RPMI7951 (cell line): Measurements from ENCODE around the gene PACSIN2. TPM values are rescaled to one million over a fixed set of nuclear protein-coding genes. Genes with fewer than 3 reads are reported as not detected.
"Not testable (repeated sequence)": the region's sequence is repeated elsewhere in the genome, so short reads cannot be mapped to it uniquely, and the experiment has no call there.

Experiments
- DNase-seq: peaks from one replicate; pipeline ENCODE4 v3.0.0-alpha.2; 2012; ENCODE audit warnings: low read depth
- total RNA-seq: library from RNA; depleted of rRNA; stranded (reverse); fragments of >200 nt; shearing (Covaris generic); gene quantifications from 2 replicates; pipeline ENCODE4 v1.2.3, GENCODE V29; 2014

The PACSIN2 gene
- total RNA-seq, 1 experiment from 2014 or later: 26.6 TPM

GRCh38 chr22:42992886-42993479 lies 22.0 kb downstream of the PACSIN2 start:
- no peak for DNase-seq

DNA sequence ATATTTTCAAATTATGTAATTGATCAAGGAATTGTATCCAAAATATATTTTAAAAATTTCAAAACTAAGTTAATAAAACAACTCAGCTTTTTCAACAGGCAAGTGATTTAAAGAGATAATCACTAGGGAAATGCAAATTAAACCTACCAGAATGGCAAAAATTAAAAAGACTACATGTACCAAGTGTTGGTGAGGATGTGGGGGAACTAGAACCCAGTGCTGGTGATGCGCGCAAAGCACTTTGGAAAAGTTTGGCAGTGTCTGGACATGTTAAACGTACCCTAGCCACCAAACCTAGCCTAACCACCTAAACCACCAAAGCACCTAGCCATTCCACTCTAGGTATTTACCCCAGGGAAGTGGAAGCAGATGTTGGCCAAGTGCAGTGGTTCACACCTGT lies 22.9 kb downstream of the PACSIN2 start:
- DNase-seq: no peak

DNA sequence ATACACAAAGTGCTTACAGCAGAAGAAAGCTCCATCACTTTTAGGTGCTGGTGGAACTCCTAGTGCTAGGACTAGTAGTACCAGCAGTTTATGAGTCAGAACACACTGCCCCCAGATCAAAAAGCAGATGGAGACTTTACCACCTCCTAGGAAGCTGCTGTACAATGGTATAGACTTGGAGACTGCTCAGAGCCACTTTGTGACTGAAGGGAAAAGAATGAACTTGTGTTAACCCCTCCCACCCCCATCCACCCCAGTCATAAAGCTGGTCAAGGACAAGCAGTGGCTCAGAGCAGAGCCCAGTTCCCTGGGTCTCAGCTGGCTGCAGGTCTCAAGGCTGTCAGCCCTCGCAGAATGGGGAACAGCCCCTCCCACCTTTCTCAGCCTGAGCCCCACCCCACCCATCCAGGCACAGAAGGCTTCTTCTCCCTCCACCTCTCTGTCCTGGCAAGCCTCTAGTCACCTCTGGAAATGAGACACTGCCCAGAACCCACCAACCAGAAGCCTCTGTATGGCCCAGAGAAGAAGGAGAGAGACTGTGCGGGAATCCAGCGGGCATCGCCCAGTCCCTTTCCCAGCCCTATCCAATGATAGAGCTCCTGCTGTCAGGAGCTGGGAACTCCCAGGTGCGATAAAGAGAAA lies 23.8 kb downstream of the PACSIN2 start:
- DNase-seq: peak; percentile 93

DNA sequence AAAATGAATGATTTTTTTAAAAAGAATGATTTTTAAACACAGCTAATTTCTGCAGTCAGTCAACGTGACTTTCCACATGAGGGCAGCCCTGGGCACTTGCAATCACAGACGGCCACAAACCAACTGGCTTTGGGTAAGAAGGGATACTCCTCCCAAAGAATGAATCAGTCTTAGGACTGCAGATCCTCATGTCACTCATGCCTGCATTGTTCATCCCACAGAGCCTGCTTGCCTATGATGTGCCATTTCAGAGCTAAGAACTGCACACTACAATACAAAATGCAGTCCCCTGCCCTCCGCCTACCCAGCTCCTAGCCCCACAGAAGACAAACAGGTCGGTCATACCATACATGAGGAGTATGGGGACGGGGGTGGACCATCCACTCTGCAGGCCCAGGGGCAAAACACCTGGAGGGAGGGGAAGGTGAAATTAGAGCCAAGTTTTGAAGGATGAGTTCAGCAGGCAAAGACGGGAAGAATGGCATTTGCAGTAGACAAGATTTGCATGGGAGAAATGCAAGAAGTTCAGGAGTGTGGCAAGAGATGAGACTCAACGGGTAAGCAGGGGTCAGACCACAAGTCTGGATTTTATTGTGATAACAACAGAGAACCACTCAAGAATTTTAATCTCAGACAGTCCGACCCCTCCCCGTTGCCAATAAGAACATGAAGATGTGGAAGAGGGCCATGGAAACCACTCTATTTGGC lies 24.7 kb downstream of the PACSIN2 start:
- peak; percentile 87 for DNase-seq

DNA sequence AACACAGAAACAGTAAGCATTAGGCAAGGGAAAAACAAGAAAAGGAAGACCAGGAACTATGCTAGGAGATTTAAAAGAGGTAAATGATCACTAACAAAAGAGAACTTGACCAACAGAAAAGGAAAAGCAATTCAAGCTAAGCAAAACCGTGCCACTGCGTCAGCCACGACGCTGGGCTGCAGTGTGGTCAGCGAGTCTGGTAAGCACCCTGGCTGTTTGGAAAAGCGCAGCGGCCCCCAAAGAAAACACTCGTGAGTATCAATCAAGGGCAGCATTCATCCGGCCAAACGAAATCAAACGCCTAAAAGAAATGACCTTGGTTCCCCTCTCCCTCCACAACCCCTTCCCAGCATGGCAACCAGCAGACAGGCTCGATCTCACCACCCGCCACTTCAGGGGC lies 28.8 kb downstream of the PACSIN2 start:
- no peak for DNase-seq

GRCh38 chr22:42985531-42985905 lies 29.4 kb downstream of the PACSIN2 start:
- DNase-seq: no peak

GRCh38 chr22:42984814-42985530 lies 30.0 kb downstream of the PACSIN2 start:
- DNase-seq: no peak

- no peak for DNase-seq
Measured at GRCh38 chr22:42984397-42984796, 30.6 kb downstream of the PACSIN2 start.

DNA sequence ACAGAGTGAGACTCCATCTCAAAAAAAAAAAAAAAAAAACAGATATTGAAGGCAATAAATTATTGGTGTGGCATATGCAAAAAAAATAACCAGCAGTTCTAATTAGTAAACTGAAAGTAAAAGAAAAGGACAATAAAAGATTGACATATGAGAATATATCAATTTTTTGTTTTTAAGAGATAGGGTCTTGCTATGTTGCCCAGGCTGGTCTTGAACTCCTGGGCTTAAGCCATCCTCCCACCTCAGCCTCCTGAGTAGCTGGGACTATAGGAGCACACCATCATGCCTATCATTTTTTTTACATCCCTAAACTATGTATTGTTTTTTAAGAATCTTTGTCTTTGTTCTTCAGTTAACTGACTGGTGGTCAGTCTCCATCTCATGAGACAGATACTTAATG lies 31.5 kb downstream of the PACSIN2 start:
- DNase-seq: no peak

- no peak for DNase-seq
Measured at GRCh38 chr22:42979606-42980005, 35.3 kb downstream of the PACSIN2 start.

DNA sequence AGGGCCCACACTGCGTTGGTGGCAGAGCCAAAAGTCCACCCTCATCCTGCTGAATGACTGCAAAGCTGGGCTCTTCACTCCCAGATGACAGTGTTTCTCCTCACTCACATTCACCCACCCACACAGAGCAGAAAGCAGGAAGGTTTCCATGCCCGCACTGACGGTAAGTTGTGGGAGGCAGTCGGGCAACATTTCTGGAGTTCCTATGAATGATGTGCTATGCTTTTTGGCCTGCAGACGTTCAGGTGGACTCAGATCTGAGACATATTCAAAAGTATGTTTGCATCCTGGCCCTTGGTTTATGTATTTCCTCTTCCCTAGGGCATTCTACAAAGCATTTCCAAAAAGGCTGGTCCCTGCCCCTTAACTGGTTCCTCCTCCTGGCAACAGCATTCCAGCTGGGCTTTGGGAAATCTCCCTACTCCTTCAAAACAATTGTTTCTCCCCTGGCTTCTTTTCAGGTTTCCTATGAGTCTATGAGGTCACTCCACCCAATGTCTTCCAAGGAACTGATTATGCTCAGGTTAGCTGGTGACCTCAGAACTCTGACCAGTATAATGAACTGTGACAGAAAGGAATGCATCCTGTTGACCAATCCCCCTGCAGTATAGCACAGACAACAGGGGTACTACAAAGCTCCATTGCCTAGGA lies 36.4 kb downstream of the PACSIN2 start:
- DNase-seq: no peak

GRCh38 chr22:42977569-42977968 lies 37.4 kb downstream of the PACSIN2 start:
- DNase-seq: no peak

- no peak for DNase-seq
Measured at GRCh38 chr22:42976217-42976933, 38.6 kb downstream of the PACSIN2 start.

DNA sequence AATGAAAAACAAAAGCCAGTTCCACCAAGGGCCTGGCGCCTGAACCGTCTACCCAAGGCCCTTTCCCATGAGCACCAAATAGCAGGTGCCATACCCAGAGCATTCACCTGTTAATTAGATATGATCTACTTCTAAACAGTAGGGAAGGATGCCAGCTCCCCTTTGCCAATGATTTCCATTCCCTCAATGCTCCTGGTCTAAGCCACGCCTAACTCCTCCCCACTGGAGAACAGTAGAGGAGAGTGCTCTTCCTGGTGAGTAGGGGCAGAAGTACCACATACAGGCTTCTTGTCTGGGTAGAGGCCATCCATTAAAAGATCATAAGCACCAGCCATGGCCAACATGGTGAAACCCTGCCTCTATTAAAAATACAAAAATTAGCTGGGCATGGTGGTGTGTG lies 40.7 kb downstream of the PACSIN2 start:
- DNase-seq: no peak

DNA sequence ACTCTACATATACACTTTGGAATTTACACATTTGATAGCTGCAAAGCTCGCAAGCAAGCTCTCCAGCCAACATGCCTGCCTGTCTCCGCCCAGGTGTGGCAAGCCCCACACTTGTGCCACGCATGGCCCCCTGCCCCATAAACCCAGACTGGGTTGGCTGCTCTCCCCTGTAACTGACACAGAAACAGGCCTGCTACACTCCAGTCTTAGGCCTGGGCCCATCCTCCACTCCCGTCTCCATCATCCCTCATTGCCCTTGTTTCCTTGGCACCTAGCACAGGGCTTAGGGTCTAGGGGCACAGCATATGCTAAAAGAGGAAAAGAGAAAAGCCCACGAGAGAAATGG lies 41.4 kb downstream of the PACSIN2 start:
- DNase-seq: no peak

- no peak for DNase-seq
Measured at GRCh38 chr22:42972649-42973535, 42.1 kb downstream of the PACSIN2 start.

DNA sequence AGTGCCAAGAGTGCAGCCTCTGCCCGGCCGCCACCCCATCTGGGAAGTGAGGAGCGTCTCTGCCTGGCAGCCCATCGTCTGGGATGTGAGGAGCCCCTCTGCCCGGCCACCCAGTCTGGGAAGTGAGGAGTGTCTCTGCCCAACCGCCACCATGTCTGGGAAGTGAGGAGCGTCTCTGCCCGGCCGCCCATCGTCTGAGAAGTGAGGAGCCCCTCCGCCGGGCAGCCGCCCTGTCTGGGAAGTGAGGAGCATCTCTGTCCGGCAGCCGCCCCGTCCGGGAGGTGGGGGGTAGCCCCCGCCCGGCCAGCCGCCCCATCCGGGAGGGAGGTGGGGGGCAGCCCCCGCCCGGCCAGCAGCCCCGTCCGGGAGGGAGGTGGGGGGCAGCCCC lies 43.5 kb downstream of the PACSIN2 start:
- DNase-seq: not testable (repeated sequence)

DNA sequence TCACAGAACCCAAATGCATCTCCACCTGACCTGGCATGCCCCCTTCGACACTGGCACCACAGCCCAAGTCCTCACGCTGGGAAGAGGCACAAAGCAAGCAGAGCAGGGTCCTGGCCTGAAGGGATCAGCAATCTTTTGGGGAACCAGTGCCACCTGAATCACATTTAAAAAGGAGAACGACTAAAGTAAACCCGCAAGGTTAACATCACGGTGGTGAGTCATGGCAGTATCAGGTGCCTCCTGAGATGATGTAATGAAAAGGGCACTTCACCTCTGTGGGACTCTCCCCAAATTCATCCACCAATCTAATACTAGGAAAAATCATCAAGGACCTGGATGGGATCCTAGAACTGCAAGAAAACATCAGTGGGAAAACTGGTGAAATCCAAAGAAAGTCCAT lies 44.9 kb downstream of the PACSIN2 start:
- DNase-seq: no peak

GRCh38 chr22:42969348-42969975 lies 45.5 kb downstream of the PACSIN2 start:
- peak; percentile 49 for DNase-seq

DNA sequence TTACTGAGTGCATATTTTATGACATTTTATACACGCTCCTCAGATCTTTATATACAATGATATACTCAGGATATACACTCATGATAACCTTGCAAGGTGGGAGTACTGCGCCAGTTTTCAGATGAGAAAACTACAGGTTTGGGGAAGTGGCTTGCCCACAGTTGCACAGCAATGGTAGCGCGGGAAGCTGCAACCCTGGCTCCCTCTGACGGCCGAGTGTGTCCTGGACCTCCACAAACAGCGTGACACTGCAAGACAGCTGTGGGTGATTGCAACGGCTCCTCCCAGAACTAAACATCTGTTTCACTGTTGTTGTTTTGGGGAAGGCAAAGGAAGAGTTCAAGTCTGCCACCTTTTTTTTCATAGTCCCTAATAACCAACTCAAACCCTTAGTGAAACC lies 47.0 kb downstream of the PACSIN2 start:
- no peak for DNase-seq
